GM18505 (cell line): ENCODE data around the gene ADGRD1.

Experiments
- ATAC-seq: cut with Tn5 transposase; IDR thresholded peaks from one replicate; pipeline ENCODE4 v1.9.1; 2021; ENCODE audit not compliant: unreplicated experiment
- POLR2A ChIP-seq: IDR thresholded peaks from 4 replicates; pipeline ENCODE4 v1.6.1; 2011; ENCODE audit warnings: borderline replicate concordance; ENCODE audit not compliant: insufficient read depth, insufficient read length; ENCODE audit errors: extremely low read depth

The ADGRD1 gene

DNA sequence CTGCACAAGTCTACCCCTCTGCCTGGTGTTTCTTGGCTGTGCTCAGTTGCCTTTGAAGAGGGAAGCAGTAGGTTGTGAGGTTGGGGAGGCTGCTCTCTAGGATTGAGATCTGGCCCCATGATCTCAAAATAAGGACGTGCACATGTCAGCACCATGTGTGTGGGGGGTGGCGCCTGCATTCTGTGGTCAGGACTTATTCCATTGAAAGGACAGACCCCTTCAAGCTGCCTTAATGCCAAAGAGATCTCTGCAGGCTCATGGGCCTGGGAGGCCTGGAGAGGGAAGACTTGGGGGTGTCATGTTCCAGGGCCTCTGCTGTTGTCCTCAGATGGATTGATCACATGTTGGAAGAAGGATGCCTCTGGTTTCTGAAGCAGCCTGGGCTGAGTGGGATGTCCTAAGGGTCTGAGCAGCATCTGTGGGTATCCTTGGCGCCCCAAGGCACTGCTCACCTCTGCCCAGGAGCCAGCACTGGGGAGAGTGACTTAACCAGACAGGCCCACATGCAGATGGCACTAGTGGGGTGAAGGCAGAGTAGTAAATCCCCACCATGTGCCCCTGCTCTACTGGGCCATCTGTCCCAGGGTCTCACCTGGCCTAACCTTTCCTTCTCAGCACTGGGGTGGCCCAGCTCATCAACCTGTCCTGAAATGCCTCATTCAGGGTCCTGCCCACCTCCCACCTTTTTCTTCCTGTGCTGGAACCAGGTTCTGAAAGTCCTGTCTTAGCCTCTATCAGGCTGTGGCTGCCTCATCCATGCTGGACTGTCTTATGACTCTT is 118.9 kb downstream of the ADGRD1 start:
- TF ChIP-seq POLR2A, result no peak
- no peak for ATAC-seq

DNA sequence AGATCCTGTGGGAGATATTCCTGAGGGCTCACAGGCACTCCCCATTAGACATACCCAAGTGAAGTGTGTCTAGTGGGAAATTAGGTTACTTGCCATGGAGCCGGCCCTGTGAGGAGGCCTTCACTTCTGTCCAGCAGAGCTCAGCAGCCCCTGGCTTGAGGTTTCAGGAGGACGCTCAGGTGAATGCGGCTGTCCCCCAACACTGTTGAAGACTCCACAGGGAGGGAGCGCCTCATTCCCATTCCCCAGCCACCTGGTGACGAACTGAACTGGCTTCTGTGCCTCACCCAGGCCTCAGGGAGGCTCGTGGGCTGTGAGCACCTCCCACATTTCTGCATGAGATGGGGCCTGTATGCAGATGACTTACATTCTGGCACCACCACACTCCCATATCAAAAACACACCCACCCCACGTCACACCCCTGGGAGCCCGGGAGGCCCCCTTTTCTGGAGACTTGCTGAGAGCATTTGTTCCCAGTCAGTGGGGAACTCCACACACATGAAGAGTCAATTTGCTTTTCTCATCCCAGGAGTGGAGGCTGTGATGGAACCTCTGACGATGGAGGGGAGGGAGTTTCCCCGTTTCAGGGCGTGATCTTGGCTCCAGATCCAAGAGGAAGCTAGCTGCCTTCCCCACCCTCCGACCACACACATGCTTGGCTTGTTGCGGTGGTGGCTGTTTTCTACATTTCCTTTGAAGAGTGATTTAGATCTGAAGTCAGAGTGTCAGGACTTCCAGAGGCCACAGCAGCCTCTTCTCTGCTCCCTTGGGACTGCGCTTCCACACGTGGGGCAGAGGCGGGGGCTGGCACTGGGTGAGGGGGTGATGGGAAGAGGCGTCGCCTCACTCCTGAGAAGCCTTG is 120.7 kb downstream of the ADGRD1 start:
- ATAC-seq, result no peak
- no peak for TF ChIP-seq POLR2A

DNA sequence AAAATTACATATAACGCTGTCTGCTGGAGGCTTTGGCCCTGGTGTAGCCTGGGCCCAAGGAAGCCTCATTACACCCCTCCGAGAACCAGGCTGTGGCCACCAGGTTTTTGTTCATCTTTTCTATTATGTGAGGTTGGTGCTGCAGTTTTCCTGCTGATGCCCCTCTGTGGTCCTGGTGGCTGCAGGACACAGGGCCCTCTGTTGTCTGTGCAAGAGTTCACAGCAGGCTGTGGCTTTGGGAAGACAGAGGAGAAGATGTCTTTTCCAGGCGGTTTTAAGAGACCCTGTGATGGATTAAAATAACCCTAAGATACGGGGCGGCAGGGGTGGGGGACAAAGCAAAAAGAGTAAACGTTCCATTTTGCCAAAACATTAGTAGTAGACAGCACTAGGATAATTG is 121.5 kb downstream of the ADGRD1 start:
- no peak for TF ChIP-seq POLR2A
- no peak for ATAC-seq

DNA sequence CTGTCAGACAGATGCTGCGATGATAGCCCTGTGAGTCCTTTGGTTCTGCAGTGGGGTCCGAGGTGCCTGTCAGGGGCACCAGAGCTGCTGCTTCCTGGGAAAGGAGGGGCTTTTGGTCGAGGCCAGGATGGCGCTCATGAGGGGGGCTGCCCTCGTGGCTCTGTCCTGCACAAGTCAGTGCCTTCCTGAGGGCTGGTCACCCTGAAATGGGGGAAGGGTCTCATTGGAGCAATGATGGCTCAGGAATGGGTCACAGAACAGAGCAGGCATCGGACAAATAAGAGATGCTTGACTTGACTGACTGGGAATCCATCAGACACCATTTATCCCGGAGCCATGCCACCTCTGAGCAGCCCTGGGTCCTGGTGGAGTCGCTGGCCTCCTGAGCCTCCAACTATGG is 121.9 kb downstream of the ADGRD1 start:
- no peak for TF ChIP-seq POLR2A
- ATAC-seq, result no peak

DNA sequence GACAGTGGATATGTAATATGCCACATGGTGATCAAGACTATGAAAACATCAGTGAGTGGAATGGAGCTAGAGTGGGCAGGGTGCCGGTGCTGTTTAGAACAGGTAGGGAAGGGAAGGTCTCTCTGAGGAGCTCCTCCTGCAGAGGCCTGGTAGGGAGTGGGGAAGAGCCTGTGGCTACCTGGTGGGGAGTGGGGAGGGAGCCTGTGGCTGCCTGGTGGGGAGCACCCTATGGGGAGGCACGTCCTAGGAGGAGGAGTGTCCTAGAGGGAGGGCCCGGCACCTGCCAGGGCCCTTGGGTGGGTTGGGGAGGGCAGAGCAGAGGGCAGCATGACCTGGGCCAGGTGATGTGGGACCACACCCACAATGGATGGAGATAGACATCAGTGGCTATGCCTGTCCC is 122.6 kb downstream of the ADGRD1 start:
- no peak for ATAC-seq
- TF ChIP-seq POLR2A, result no peak

DNA sequence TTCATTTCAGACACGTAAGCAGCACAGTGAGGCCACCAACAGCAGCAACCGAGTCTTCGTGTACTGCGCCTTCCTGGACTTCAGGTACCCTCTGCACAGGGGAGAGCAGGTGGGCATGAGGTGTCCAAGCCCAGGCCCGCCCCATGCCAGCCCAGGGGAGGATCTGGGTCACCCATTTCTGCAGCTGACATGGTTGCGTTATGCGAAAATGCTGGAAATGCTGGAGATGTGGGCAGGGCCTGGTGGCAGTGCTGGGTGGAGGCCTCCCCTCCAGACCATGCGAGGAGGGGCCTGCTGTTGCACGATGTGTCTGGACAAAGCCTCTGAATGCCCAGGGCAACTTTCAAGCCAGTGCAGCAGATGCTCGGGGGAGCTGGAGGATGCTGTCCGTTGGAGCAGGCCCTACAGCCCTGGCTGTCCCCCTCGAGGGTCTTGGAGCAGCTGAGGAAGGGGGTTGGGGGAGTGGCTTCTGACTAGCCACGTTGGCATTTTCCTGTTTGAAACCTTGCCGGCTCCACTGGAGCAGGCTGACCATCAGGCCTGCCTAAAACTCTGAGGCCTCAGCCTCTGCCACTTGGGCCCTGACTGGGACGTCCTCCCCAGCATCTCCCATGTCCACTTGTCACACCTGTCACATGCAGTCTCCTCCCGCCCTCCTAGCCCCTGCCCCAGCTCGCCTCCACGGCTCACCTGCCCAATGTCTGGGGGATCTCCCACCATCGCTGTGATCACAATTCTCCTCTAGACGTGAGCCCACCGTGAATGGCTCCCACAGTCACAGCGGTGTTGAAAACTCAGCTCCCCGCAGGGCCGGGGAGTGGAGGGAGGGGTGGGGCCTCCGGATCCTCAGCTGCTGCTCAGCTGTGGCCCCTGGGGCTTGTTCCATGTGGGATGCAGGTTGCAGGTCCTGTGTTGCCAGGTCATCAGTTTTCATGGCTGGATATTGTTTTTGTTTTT is 123.4 kb downstream of the ADGRD1 start:
- ATAC-seq, result no peak
- no peak for TF ChIP-seq POLR2A

DNA sequence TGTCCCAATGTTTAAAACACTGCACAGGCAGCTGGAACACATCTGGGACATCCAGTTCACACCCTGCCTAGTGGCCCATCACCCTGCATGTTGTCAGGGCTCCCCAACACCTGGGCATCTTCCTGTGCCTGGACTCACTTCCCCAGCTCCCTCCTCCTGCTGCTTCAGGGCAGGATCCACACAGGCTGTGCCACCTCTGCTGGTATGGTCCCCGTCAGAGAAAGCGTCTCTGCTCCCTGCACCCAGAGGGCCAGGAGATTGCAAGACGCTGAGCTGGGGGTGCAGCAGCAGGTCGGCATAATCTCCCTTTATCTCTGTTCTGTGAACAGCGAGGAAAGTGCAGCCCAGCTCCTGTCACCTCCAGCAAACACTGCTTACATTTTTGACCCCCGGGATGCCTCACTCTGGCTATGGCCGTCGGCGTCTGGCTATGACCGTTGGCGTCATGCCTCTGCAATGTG is 124.3 kb downstream of the ADGRD1 start:
- no peak for ATAC-seq
- TF ChIP-seq POLR2A, result no peak

DNA sequence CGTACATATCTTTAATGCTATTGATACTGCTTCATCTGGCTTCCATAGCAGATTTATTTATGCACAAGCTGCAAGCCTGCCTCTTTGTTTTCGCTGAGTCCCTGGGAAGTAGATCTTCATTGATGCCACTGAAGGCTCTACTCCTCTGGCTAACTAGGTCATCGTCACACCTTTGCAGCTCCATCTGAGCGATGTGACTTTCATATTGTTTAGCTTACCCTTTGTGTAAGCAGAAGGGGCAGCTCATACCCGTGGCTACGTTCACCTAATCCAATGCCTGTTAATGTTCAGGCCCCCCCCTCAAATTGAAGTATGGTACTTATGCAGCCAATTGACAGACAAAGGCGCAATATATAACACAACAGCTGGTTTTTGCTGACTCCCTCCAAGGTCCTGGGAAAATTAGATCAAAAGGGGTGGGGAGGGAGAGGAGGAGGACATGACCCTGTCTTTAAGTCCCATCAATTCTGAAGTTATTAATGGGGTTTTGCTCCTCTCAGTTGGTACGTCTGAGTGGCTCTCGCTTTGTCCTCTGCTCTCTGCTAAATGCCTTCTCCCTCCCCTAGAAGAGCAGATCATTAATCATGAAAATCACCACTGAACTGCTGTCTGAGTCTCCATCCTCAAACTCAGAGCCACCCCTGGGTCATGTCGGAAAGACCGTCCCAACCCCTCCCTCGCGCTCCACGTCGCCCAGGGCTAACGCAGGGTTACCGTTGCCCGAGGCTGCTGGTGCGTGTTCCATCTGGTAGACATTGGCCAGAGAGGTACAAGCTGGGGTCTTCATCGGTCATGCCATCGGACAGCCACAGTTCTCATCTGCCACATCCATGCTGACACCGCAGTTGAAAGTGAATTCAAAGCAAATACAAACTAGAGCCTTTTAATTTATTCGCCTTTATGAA is 128.8 kb downstream of the ADGRD1 start:
- TF ChIP-seq POLR2A, result no peak
- ATAC-seq, result no peak

DNA sequence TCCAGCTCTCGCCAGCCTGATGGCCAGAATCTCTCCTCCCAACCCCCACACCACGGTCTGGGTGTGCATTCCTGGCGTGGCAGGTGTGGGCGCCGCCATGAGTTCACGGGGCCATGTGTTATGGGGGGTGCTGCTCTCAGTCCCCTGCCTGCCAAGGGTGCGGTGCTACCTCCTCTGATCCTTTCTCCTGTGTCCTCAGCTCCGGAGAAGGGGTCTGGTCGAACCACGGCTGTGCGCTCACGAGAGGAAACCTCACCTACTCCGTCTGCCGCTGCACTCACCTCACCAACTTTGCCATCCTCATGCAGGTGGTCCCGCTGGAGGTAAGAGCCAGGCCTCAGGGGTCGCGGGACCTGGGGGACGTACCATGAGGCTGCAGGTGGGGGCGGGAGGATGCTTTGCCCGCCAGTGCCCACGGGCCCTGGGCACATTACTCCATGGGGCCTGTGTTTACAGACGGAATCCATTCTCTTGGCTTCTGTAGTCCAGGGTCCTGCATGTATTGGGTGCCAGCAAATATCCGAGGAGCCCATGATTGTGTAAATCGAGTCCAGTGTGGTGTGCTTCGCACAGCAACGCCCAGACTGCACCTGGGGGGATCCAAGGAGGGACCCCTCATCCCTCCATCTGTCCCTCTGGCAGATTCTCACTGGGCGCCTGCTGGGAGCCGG is 130.8 kb downstream of the ADGRD1 start:
- ATAC-seq, result no peak
- TF ChIP-seq POLR2A, result no peak

DNA sequence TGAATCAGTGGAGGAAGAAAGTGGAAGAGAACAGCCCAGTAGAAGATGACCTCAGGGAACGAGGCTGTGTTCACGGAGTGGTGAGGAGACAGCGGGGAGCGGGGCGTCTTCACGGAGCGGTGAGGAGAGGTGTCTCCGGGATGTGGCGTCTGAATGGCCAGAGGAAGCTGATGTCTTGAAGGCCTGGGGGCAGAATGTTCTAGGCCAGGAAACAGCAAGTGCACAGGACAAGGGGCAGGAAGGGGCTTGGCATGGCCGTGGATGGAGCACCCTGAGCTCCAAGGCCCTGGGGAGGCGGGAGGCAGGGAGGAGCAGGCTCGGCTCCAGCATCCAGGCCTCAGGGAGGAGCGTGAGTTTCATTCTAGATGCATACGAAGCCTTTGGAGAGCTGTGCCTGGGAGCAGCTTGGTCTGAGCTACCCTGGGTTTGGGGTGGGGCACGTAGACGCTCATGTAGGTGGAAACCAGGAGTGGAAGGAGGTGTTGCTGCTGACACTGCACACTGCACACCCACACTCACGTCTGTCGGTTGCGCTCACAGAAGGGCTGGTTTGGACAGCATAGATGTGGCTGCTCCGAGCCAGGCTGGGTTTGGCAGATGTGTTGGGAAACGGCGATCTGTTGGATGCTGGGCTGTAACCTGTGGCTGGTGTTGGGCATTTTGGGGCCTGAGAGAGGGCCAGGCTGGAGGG is 131.6 kb downstream of the ADGRD1 start:
- ATAC-seq, result no peak
- no peak for TF ChIP-seq POLR2A
